ENCODE results near the gene E2F1. TPM values are rescaled to one million over a fixed set of nuclear protein-coding genes. Genes with fewer than 3 reads are reported as not detected.
A peak's percentile ranks its signal among the peaks of the same experiment; 100 is the strongest.

The E2F1 gene, protein sequence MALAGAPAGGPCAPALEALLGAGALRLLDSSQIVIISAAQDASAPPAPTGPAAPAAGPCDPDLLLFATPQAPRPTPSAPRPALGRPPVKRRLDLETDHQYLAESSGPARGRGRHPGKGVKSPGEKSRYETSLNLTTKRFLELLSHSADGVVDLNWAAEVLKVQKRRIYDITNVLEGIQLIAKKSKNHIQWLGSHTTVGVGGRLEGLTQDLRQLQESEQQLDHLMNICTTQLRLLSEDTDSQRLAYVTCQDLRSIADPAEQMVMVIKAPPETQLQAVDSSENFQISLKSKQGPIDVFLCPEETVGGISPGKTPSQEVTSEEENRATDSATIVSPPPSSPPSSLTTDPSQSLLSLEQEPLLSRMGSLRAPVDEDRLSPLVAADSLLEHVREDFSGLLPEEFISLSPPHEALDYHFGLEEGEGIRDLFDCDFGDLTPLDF
- 1 to 10 TPM; 2.5 to 6.9 (median 4.5) TPM for total RNA-seq
- polyA plus RNA-seq = 1 to 10 TPM; 3.4 to 6.2 (median 5.6) TPM
- long read RNA-seq, donor 1, transcript E2F1-201 (7 exons, 2,503 nt) = major isoform, 5 of 5 reads
- long read RNA-seq, donor 1, partial matches to known transcripts = 0 of 5 reads
- long read RNA-seq, donor 1, other reads (novel, unspliced or antisense) = 0 of 5 reads
- long read RNA-seq, donor 2, partial matches to known transcripts = 0 of 4 reads
- long read RNA-seq, donor 2, other reads (novel, unspliced or antisense) = 0 of 4 reads

DNA sequence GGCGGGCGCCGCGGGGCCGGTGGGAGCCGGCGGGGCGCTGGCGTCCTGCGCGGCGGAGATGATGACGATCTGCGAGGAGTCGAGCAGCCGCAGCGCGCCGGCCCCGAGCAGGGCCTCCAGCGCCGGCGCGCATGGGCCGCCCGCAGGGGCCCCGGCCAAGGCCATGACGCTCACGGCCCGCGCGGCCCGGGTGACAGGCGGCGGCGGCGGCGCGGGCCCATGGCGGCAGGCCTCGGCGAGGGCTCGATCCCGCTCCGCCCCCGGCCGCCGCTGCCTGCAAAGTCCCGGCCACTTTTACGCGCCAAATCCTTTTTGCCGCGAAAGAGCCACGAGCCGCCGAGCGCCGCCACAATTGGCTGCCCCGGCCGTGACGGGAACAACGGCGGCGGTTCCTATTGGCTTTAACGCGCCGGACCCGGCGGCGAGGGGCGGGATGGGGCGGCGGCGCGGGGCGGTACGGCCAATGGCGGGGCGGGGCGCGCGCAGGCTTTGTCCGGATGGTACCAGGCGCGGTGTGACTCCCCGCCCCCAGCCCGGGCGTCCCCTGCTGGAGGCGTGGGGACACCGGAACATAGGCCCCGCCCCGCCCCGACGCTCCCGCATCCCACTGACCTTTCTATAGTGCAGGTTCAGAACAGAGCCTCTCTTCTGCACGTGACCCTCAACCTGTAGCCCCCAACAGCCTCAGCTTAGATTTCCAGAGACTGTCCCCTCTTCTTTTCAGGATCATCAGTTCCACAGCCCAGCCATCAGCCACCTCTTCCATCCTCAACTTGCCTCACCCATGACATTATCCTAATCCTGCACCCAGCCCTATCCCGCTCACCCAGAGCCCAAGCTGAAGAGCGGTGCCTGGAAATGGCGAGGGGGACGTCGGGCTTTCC lies at the start of gene E2F1:
Gene E2F1 (minus strand): TSS at position 286 of the 884 bp plus-strand sequence. CDS start 121 bp downstream, at position 165.
- H3K9me3 ChIP-seq = no peaks in the 10 kb centered on the region
- peak within 1 kb of the TSS in 6 of 8 donors; percentile 15 to 74 (median 59) for H3K27ac ChIP-seq
- H3K36me3 ChIP-seq = no peaks in the 10 kb centered on the region
- peaks cover 8 to 62% (median 30%) of the 10 kb centered on the region in 6 donors for H3K4me1 ChIP-seq
- intact Hi-C loops (cut with DNase I; ENCODE audit: low total_unique reads) = no loop called here
- TF ChIP-seq POLR2A (IDR thresholded peaks at IDR 0.05) = no peak
- TF ChIP-seq, protein P1, sequence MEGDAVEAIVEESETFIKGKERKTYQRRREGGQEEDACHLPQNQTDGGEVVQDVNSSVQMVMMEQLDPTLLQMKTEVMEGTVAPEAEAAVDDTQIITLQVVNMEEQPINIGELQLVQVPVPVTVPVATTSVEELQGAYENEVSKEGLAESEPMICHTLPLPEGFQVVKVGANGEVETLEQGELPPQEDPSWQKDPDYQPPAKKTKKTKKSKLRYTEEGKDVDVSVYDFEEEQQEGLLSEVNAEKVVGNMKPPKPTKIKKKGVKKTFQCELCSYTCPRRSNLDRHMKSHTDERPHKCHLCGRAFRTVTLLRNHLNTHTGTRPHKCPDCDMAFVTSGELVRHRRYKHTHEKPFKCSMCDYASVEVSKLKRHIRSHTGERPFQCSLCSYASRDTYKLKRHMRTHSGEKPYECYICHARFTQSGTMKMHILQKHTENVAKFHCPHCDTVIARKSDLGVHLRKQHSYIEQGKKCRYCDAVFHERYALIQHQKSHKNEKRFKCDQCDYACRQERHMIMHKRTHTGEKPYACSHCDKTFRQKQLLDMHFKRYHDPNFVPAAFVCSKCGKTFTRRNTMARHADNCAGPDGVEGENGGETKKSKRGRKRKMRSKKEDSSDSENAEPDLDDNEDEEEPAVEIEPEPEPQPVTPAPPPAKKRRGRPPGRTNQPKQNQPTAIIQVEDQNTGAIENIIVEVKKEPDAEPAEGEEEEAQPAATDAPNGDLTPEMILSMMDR (IDR thresholded peaks at IDR 0.05 in 8 of 11, conservative IDR thresholded peaks at IDR 0.05 in 3 of 11) = peak; percentile 6 to 80 (median 61)
- peak; percentile 56 to 80 (median 77) for TF ChIP-seq POLR2AphosphoS5 (IDR thresholded peaks at IDR 0.05)
- WGBS, 5 donors = 2 to 20% (median 3%) methylated on average over 10 to 101 of the region's 101 CpGs
- peak within 1 kb of the TSS; percentile 13 to 75 (median 44) for H3K4me3 ChIP-seq
- peak; percentile 98 for DNase-seq
- H3K27me3 ChIP-seq (replicated peaks in 1 of 7) = no peaks in the 10 kb centered on the region

DNA sequence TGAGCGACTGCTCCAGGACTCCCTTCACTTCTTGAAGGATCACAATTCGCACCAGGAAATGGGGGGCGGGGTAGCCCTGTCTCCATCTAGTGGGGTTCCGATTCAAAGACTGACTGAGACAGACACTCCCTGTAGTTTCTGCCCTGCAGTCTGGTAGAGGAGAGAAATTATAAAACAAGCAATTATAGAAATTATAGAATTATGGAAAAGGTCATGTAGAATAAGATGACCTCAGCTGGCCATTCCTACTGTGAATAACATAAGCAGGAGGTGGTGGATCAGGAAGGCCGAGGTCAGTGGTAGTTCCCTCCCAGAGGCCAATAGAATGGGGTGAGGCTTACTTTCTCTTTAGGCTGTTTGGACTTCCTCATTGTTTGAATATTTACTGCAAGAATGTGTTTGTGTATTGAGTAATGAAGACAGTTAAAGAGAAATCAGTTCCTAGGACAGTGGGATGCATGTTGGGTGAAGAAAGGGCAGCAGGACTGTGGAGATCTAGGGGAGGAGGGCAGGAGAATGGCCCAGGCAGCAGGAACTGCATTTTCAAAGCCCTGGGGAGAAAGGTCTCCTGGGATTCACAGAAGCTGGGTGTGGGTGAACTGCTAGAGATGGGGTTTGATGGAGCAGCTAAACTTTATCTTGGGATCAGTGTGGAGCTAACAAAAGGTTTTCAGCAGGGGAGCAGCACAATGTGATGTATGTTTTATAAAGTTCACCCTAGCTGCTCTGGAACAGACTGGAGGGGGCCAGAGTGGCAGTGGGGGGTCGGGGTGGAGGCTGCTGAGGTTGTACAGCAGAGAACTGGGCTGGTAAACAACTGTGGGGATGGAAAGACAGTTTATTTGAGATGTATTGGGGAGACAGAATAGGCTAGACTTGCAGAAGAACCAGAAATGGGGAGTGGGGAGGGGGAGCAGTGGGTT lies 47.7 kb upstream of the E2F1 start:
- Histone ChIP-seq H3K36me3 (peaks cover 0 to 9% (median 0%) of the 10 kb centered on the region in 6 donors), H3K4me3 (peak overlapping the region in 4 of 8 donors; percentile 52 to 77 (median 64)), H3K27me3 (replicated peaks in 1 of 7) (no peaks in the 10 kb centered on the region), H3K4me1 (peaks cover 9 to 41% (median 29%) of the 10 kb centered on the region in 6 donors), H3K27ac (peak overlapping the region; percentile 83 to 98 (median 95)), H3K9me3 (peaks cover 6 to 27% (median 25%) of the 10 kb centered on the region in 8 donors)
- WGBS, 5 donors = 25 to 39% (median 32%) methylated on average over 6 of the region's 6 CpGs
- TF ChIP-seq POLR2AphosphoS5 (IDR thresholded peaks at IDR 0.05) (peak in 1 of 3 donors; percentile 47), POLR2A (IDR thresholded peaks at IDR 0.05) (no peak)
- TF ChIP-seq, protein P1 (IDR thresholded peaks at IDR 0.05 in 8 of 11, conservative IDR thresholded peaks at IDR 0.05 in 3 of 11) = no peak
- DNase-seq = peak; percentile 84
- intact Hi-C loops (cut with DNase I; ENCODE audit: low total_unique reads) = loop anchor here (10.0 kb wide), 1 partner anchor 101 kb away; no protein-coding TSS in a partner anchor

DNA sequence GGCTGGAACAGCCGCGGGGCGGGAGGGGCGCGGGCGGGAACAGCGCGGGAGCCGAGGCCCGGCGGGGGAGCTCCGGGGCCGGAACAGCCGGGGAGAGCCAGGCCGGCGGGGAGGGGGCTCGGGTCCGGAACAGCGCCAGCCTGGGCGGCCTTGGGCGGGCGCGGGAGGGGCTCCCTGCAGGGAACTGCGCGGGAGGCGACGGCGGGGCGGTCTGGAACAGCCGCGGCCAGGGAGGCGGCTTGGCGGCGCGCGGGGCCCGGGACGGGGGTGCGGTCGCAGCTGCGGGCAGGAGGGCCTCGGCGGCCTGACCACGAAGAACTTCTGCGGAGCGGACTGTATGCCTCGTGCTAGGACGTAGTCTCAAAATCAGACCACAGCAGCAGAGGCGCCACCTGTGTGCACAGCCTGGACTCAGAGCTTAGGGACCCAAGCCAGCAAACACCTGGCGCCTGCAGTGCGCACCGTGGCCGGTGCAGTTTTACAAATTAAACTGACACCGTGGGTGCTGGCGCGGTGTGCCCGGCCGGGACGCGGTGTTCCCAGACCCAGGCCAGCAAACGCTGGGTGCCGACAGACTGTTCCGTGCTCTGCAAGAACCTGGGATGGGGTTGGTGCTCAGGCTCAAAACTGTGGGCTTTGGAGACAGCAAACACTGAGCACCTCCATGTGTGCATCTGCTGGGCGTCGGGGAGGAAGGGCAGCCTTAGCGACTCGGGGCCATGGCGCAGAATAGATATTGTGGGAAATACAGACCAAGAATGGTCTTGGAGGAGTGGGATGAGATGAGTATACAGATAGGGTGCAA lies 46.2 kb upstream of the E2F1 start:
- 2 to 5% (median 4%) methylated on average over 24 to 68 of the region's 68 CpGs for WGBS, 5 donors
- peak; percentile 99 for DNase-seq
- peaks cover 6 to 20% (median 18%) of the 10 kb centered on the region in 8 donors for H3K9me3 ChIP-seq
- H3K4me3 ChIP-seq = peak overlapping the region; percentile 44 to 77 (median 60)
- peaks cover 0 to 9% (median 0%) of the 10 kb centered on the region in 6 donors for H3K36me3 ChIP-seq
- peaks cover 9 to 41% (median 29%) of the 10 kb centered on the region in 6 donors for H3K4me1 ChIP-seq
- TF ChIP-seq POLR2AphosphoS5 (IDR thresholded peaks at IDR 0.05) (peak; percentile 59 to 83 (median 82)), POLR2A (IDR thresholded peaks at IDR 0.05) (peak in 2 of 3 donors; percentile 59 to 99)
- TF ChIP-seq, protein P1 (IDR thresholded peaks at IDR 0.05 in 8 of 11, conservative IDR thresholded peaks at IDR 0.05 in 3 of 11) = peak in 2 of 11 experiments; percentile 4 to 25
- peak overlapping the region; percentile 83 to 98 (median 95) for H3K27ac ChIP-seq
- intact Hi-C loops (cut with DNase I; ENCODE audit: low total_unique reads) = loop anchor here (10.0 kb wide), 1 partner anchor 102 kb away; no protein-coding TSS in a partner anchor
- no peaks in the 10 kb centered on the region for H3K27me3 ChIP-seq (replicated peaks in 1 of 7)

All from spleen (tissue), 13 donors.